ENCODE data around the gene ELAVL1. TPM values are rescaled to one million over a fixed set of nuclear protein-coding genes. Genes with fewer than 3 reads are reported as not detected.
"Not testable (repeated sequence)": the region's sequence is repeated elsewhere in the genome, so short reads cannot be mapped to it uniquely, and the experiment has no call there.

Gene ELAVL1
- total RNA-seq, 1 donor from 2014 or later = 76.3 TPM

DNA sequence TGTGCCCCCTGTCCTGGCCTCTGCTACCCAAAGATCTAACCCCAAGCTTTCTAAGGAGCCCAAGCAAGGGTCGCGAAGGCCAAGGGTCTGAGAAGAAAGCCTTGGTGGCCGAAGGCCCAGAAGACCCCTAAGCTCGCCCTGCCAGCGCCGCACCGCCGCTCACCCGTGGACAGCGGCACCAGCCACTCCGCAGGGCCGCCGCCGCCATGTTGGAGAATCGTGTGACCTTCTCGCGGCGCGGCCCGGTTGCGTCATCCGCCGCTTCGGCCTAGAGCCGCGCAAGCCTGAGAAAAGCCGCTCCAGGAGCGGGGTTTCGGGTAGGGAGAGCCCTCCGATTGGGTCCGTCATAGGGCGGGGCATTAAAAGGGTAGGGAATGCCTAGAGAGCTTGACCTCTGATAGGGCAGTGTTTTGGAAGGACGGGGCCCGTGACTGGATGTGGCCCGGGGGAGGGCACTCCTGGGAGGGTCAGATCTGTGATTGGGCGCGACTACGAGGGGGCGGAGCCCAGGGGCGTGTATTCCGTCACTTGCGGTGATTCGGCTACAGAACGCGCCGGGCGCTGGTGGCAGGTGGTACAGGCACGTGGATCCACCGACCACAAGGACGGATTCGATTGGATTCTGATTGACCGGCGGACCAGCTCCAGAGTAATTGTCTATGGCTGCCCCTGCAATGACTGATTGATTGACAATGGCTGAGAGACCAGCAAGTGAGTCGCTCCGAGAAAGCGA lies 61.8 kb downstream of the ELAVL1 start, which contains the start of gene TIMM44:
TSS of gene TIMM44 (minus strand) at position 223 of the 733 bp plus-strand sequence. CDS start at position 208, 15 bp downstream.
- DNase-seq (ENCODE audit: extremely low read depth, low read depth, low spot score) = peak; percentile 94

DNA sequence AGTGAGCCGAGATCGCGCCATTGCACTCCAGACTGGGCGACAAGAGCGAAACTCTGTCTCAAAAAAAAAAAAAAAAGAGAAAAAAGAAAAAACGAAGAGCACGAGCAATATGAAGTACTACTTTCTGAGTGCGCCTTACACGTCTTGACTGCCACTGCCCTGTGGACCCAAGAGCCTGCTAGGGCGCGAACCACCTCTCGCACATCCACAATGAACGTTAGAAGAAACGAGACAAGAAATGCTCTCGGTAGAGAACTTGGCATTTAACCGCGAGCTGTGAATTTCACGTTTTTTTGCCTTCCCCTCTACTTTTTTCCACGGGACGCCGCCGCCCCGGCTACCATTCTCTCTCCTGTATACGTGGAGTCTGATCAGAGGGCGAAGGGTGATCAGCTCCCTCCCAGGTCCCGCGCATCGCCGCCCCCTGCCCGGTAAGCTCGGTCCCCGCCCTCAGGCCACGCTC lies 62.4 kb downstream of the ELAVL1 start:
- DNase-seq (ENCODE audit: extremely low read depth, low read depth, low spot score) = no peak

DNA sequence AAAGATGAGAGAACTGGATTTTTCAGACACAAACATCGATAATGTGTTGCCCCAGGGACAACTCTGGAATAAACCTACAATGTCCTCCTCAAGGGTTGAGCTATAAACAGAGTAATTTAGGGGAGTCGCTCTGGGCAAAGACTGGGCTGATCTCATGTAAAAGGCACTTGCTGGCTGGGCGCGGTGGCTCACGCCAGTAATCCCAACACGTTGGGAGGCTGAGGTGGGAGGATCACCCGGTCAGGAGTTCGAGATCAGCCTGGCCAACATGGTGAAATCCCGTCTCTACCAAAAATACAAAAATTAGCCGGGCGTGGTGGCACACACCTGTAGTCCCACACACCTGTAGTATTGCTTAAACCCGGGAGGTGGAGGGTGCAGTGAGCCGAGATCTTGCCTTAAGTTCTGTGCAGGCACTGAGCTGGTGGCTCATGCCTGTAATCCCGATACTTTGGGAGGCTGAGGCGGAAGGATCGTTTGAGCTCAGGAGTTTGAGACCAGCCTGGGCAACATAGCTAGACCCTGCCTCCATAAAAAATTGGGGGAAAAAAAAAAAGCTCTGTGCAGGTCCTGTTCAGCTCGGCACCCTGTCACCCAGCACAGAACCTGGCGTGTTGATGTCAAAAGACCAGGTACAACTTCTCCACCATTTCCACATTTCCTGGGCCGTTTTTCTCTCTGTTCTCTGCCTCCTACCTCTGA lies 63.4 kb downstream of the ELAVL1 start:
- DNase-seq (ENCODE audit: extremely low read depth, low read depth, low spot score) = no peak

DNA sequence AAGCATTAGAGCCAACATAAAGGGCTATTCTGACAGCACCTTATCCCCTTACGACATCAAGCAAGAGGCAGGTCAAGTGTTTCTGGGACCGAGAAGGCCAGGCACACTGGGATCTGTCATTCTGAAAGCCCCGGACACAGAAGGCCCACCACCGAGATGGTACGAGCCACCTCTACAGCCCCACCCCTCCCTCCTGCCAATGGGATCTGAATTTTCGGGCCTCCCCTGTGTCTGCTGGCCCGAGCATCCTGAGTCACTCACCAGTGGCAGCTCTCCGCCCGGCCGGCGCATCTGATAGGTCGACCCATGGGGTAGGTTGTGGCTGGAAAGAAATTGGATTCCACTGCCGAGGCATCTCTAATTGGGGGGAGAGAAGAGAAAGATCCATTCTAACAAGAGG lies 64.6 kb downstream of the ELAVL1 start:
- no peak for DNase-seq (ENCODE audit: extremely low read depth, low read depth, low spot score)

DNA sequence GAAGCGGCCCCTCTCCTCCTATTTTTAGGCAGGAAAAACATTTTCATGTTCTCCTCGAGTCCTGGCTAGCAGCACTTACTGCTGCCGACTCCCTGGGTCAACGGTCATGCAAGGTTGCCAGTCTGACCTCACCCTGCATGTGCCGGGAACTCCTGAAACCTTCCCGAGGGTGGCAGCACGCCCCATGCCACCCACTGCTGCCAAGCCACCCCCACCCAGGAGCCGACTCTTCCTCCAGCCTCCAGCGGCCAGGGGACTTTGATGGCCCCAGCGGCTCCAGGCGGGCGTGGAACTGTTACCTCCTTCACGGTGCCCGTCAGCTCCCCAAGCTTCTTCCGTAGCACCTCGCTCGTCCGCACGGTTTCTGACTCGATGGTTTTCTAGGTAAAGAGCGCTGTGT lies 70.7 kb downstream of the ELAVL1 start:
- DNase-seq (ENCODE audit: extremely low read depth, low read depth, low spot score) = no peak

DNA sequence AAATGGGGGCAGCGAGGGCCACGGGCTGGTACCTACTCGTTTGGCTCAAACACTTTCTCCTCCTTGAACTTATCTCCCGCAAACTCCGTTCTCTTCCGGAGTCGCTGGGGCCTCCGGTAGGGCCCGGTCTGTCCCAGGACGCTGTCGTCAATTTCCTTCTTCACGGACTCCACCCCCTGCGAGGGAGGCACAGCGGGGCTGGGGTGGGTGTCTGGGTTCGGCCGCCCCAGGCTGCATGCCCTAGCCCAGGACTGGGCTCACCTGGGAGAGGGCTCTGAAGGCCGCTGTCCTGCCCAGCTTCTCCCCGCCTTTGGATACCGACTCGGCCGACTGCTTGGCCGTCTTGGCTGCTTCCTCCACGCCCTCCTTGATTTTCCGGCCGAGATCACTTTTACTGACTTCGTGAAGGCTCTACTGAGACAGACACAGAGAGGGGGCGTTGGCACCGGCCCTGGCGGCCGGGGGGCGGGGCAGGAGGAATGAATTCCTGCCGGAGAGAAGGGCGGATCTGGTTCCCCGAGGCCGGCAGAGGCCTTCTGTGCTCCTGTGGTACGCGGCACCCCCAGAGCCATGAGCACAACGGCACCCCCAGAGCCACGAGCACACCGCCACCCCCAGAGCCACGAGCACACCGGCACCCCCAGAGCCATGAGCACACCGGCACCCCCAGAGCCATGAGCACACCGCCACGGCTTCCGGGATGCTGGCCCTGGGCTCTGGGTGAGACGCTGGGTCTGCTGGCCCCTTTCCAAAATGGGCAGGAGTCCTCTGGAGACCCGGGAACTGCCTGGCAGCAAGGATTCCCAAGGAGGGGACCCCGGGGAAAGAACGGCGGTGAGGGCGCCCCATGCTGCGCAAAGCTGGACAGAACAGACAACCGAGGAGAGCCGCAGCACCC lies 71.4 kb downstream of the ELAVL1 start:
- no peak for DNase-seq (ENCODE audit: extremely low read depth, low read depth, low spot score)

DNA sequence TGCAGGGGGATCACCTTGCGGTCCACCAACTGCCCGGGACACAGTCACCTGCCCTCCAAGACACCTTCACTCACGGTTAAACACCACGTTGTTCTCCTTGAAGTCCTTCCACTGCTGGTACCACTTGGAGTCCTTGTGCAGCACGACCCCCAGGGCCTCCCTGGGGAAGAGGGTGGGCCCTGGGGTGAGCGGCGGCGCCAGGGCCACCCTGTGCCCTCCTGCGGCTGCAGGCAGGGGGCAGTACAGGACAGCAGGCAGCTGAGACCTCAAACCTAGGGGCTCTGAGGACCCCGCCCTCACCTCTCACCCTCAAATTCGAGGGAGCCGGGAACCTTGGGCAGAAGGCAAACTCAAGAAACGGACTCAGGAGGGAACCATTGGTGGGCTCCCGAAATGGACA lies 72.0 kb downstream of the ELAVL1 start:
- DNase-seq (ENCODE audit: extremely low read depth, low read depth, low spot score) = no peak

DNA sequence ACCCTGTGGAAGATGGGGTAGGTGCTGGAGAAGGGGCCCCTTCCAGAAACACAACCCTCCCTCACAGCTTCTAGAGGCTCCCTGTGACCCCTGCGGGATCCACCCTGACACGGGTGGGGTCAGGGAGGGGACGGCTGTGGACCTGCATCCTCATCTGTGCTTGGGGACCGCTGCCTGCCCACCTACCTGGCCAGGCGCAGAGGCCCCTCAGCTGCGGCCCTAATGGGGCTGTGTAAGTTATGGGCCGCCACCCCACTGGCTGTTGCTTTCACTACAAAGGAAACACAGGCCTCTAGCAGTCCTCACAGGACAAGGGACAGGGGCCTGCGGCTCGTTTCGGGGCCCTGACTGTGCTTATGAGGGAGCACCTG lies 72.5 kb downstream of the ELAVL1 start:
- DNase-seq (ENCODE audit: extremely low read depth, low read depth, low spot score) = no peak

DNA sequence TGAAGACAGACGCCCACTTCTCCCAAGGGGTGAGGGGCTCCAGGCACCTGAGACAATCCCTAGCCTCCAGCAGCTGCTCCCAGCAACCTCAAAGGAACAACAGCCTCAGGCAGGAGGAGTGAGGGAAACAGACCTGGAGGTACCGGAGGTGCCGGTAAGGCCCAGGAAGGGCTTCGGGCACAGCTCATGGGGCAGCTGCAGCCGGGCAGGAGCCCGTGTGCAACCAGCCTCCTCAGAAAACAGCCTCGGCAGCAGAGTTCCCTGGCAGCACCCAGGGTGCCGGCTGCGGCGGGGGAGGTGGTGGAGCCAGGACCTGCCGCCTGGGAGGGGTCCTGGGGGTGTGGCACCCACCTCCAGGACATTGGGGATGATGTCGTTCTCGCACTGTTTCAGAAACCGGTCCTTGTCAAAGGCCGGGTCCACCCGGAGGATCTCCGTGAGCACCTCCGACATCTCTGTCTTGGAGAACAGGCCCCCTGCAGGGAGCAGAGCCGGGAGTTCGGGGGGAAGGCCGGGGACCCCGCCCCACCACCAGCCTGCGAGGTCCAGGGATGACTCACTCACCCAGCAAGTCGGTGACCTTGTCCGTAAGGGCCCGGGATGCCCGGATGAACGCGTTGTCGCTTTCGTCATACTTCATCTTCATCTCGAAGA lies 73.0 kb downstream of the ELAVL1 start:
- DNase-seq (ENCODE audit: extremely low read depth, low read depth, low spot score) = no peak

DNA sequence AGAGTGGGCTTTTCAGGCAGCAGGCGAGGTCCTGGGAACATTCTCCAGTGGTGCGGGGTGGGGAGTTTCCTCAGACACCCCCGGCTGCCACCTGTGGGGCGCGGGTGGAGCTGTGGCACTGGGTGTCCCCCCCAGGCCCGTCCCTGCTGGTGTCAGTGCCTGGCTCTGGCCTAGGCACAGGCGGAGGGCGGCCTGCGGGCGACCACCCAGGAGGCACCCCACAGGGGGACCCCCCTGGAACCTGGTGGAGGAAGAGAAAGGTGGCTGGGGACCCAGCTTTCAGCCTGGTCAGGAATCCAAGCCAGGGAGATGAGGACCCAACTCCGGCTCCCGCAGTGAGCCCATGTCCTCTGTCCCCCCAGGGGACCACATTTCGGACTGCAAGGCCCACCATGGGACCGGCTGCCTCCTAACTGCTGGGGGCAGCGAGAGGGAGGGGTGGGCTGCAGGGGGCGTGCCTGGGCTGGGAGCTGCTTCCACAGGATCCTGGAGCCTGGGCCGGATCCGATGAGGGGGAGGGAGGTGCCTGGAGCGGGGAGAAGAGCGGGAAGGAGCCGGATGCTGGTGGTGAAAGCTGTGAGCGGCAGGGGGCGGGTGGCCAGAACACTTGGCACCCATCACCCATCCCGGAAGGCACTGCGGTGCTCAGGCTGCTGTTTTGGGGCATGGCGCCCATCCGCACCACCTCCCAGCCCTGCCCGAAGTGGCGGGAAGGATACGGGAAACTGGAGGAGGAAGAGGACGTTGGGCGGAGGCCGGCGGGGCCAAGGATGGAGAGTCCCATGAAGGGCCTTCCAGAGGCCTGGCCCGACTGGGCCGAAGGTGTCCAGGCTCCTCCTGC lies 74.0 kb downstream of the ELAVL1 start:
- no peak for DNase-seq (ENCODE audit: extremely low read depth, low read depth, low spot score)

DNA sequence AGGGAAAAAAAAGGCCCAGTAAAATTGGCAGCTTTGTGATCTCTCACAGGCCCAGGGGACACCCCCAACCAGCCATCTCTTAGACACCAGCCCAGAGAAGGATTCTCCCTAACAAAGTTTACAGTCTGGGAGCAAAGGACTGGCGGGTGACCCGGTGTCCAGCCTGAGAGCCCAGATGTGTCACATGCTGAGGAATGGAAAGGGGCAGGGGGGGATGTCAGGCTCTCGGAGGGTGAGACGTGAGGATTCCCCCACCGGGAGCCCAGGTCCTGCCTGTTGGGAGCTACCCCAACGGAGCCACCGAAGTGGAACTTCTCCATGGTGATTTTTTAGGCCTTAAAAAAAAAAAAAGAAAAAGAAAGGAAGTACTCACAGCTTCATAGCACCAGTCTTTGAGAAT lies 74.7 kb downstream of the ELAVL1 start:
- no peak for DNase-seq (ENCODE audit: extremely low read depth, low read depth, low spot score)

DNA sequence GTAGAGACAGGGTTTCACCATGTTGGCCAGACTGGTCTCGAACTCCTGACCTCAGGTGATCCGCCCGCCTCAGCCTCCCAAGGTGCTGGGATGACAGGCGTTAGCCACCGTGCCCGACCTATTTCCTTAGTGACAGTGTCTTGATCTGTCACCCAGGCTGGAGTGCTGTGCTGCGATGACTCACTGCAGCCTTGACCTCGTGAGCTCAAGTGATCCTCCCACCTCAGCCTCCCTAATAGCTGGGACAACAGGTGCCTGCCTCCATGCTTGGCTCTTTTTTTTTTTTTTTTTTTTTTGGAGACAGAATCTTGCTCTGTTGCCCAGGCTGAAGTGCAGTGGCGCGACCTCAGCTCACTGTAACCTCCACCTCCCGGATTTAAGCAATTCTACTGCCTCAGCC lies 75.4 kb downstream of the ELAVL1 start:
- DNase-seq (ENCODE audit: extremely low read depth, low read depth, low spot score) = not testable (repeated sequence)

DNA sequence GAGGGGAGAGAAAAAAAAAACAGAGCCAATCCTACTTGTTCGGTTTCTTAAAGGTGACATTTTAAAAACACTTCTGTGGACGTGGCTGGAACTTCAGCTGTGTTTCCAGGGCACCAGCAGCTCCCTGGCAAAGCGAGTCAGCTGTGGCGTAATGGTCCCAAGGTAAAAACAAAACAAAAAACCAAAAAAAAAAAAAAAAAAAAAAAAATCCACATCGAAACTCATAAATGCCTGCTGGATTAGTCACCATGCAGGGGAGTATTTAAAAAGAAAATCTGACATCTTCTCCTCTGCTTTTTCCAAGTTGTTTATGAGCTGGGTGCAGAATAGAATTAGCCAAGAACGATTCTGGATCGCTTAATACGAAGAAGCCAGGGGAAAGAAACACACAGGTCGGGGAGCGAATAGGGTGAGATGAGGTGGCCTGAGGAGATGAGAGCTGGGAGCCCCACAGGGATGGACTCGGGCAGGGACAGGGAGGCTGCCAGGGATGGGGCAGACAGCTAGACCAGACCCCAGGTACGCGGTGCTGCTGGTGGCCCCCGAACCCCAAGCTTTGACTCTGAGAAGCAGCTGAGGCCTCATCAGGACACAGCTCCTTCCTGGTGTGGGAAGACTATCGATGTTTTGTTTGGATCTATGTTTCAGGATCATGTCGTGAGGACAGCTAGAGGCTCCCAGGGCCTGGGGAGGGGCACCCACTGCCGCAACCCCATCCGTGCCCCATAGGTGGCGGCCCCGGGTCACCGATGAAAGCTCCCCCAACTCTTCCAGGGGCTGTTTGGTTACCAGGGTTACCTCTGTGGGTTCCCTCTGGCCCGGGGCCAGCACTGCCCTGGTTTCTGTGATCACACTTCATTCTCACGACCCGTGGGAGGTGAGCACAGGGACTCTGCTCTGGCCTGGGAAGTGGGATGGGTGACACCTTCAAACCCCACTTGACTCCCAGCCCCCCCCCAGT lies 76.4 kb downstream of the ELAVL1 start:
- DNase-seq (ENCODE audit: extremely low read depth, low read depth, low spot score) = no peak

DNA sequence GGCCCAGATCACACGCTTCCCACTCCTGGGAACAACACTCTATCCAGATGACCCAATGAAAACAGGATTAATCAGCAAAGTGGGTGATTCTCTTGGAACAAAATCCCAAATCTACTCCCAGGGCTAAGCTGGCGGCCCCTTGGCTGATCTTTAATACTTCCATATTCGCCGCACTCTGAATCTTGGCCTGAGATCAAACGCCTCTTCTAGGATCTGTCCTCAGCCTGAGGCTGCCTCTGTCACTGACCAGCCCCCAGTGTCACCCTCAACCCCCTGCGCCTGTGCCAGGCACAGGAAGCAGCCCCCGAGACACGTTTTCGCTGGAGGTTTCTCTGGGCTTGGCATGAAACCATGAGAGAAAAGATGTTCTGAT lies 77.1 kb downstream of the ELAVL1 start:
- no peak for DNase-seq (ENCODE audit: extremely low read depth, low read depth, low spot score)

DNA sequence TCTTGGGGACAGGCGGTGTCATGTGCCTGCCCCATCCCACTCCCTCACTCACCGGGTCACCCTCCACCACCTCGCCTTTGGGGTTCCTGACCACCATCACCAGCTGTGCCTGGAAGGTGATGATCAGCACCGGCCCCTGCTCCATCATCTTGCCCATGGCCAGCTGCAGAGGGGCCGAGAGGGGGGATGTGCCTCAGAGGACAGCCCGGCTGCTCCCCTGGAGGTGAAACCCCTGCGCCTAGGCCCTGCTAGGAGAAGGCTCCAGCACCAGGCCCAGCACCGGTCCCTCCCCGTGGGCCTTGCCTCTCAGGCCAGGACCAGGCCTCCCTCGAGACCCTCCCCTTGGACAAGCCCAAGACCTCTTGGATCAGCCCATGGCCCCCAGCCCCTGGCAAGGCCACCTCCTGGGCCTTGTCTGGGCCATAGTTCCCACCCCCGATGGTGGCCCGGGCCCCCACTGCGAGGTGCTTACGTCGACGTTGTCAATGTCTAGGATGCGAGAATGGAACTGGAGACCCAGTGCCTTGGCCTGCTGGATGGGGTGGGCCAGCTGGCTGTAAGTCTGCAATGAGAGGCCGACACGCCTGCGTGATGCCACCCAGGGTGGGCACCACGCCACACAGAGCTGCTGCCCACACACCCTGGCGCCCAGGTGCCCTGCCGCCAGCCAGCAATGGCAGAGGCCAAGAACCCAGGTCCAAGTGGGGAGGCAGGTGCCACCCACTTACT lies 77.7 kb downstream of the ELAVL1 start:
- DNase-seq (ENCODE audit: extremely low read depth, low read depth, low spot score) = no peak

DNA sequence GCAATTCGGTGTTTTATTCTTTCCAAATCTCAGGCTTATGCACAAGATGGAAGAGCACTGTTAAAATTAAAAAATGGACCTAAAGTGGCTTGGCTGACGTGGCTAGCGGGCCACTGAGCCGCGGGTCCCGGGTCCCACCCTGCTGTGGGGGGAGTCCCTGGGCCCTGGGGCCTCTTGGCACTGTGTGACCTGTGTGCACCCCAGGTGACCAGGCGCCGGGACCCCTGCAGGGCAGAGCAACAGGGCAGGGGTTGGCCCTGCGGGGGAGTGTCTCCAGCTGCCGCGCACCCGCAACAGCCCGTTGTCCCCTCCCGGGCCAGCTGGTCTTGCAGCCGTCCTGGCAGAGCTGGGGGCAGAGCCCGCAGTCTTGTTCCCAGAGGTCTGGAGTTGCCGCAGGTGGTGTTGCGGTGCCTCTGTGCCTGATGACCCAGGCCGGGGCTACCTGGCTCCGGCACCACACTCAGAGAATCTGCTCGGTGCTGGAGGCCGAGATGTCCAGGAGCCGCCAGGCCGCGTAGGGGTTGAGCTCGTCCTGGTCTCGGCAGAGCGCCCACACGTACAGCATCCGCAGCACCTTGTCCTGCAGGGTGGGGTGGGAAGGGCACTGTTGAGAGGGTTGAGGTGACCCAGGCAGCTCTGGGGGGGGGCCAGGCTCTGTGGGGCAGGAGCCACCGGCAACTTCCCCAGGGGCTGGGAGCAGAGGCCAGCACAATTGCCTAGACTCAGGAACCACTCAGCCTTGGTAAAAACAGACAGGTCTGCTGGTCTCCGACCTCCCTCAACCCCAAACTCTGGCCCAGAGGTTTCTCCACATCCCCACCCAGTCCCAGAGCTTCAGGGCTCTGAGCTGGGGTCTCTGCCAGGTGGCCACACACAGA lies 78.5 kb downstream of the ELAVL1 start:
- DNase-seq (ENCODE audit: extremely low read depth, low read depth, low spot score) = no peak

Data from glomerular endothelial cell (primary cell).